Amniotic epithelial cell (primary cell): ENCODE measurements around the gene KCNJ10.
A peak's percentile ranks its signal among the peaks of the same experiment; 100 is the strongest.
"Not testable (repeated sequence)": the region's sequence is repeated elsewhere in the genome, so short reads cannot be mapped to it uniquely, and the experiment has no call there.

Experiments used
- DNase-seq: peaks from one replicate; pipeline ENCODE4 v3.0.0-alpha.2; 2010; ENCODE audit warnings: low read depth

KCNJ10 gene

DNA sequence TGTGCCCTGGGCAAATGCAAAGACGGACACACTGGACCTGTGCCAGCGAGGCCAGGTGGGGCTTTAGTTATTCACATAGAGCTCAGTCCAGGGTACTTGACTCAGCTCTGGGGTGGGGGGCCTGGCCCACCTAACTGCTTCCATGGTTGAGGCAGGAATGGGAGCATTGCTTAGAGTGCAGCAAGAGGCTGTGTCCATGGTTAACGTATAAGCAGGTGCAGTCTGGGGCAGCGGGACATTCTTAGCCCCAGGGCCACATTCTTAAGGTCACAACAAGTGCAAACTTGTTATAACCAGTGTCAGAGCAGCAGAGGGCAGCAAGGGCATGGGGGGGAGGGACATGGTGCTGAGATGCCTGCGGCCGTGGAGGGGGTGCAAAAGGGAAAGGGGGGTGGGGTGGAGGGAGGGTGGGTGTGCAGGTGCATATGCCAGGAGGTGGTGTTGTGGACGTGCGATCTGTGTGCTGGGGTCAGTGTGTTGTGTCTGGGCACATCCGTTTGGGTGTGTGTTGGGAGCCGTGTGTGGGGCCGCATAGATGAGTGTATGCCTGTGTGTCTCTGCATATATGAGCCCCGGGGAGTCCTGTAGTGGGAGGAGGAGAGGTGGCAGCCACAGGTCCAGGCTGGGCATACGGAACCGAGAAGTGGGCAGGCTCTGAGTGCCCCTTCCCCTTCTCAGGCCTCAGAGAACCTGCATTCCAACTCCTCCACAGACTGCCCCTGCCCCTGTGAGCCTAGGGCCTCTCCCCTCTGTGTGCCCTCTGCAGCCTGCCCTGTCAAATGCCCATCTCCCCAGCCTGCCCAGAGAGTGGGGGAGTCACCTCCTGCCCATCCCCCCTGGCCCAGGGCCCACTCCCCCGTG, 8.4 kb downstream of the KCNJ10 start:
- DNase-seq = no peak

GRCh38 chr1:160058087-160058486, 11.9 kb downstream of the KCNJ10 start:
- no peak for DNase-seq

- DNase-seq = no peak
These were observed 13.3 kb downstream of the KCNJ10 start for GRCh38 chr1:160056648-160057169.

DNA sequence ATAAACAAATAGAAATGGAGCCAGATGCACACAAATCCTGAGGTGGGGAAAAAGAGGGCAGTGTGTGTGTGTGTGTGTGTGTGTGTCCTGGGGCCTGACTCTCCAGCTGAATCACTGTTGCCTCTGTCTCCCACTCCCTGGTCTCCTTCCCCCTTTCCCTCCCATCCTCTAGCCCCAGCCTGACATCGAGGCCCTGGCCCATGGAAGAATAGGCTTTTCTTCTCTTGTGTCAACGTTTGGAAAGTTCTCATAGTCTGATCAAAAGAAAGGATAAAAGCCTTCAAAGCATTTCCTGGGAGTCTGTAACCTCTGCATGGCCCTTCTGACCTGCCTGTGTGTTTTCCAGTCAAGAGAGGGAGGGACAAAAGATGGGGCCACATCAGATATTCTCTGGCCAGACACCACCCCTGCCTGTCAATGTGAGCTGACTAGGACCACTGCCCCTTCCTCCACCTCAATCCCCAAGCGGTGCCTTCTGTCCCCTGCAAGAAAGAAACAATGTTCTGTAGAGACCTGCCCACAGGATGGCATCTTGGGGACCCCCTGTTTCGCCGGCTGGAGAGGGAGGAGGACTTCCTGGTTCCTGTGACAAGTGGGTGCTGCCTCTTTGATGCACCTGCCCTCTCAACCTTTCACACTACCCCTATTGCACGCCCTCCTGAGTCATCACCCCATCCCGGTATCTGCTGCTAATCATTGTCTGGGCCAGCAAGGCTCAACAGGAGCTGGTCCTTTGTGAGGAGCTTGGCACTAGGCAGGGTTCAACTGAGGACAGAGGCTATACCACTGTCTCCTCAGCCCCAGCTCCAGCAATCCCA, 16.2 kb downstream of the KCNJ10 start:
- DNase-seq = no peak

GRCh38 chr1:160052936-160053335, 17.0 kb downstream of the KCNJ10 start:
- no peak for DNase-seq

- no peak for DNase-seq
These were observed 19.3 kb downstream of the KCNJ10 start for GRCh38 chr1:160050619-160051018.

DNA sequence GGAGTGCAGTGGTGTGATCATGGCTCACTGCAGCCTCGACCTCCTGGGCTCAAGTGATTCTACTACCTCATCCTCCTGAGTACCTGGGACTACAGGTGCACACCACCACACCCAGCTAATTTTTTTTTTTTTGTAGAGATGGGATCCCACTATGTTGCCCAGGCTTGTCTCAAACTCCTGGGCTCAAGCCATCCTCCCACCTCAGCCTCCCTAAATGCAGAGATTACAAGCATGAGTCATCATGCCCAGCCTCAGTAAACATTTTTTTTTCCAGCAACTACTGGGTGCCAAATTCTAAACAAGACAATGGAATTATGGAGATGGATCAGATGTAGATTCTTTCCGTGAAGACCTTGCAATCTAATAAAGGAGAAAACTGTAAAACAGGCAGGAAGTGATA, 19.8 kb downstream of the KCNJ10 start:
- not testable (repeated sequence) for DNase-seq

DNA sequence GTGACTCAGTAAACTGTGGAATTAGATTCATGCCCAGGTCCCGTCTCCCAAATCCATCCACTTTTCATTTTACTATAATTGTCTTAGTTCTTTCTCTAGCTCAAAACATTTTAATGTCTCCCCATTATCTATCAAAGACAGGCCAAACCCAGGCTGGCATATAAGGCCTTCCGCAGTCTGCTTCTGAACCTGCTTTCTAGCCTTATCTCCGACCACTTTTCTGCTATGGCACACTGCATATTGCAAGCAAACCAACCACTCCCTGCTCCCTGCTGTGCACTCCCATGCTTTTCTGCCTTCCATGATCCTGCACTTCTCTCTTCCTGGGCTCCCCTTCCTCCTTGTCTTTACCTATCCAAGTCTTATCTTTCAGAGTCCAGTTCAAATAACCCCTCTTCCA, 20.9 kb downstream of the KCNJ10 start:
- no peak for DNase-seq

- DNase-seq = no peak
These were observed 21.6 kb downstream of the KCNJ10 start for GRCh38 chr1:160048335-160048734.

DNA sequence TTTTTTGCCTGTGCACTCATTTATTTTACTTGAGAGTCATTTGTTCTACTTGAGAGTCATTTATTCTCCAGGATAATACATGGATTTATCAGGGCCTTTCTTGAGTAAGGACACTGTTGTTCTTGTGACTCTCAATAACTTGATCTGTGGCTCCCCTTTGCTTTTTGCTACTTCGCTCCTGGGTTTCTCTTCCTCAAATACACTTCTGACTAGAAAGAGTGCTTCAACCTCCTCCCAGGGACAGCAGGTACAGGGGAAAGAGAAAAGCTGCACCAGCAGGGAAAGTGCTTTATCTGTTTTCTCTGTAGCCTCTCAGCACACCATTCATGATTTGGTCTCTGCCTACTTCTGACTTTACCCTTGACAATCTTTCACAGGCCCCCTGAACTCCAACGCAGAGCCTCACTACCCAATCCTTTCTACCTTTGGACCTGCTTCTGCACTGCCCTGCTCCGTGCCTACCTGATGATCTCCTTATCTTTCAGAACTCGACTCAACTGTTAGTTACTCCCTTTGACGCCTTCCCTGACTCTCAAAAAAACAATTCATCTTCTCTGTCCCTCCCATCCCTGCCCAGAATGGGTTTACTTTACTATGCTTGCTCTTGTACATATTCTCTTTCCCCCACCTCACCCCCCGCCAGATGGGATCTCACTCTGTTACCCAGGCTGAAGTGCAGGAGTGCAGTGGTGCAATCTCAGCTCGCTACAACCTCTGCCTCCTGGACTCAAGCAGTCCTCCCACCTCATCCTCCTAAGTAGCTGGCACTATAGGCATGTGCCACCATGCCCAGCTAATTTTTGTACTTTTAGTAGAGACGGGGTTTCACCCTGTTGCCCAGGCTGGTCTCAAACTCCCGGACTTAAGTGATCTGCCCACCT, 22.6 kb downstream of the KCNJ10 start:
- DNase-seq = no peak

DNA sequence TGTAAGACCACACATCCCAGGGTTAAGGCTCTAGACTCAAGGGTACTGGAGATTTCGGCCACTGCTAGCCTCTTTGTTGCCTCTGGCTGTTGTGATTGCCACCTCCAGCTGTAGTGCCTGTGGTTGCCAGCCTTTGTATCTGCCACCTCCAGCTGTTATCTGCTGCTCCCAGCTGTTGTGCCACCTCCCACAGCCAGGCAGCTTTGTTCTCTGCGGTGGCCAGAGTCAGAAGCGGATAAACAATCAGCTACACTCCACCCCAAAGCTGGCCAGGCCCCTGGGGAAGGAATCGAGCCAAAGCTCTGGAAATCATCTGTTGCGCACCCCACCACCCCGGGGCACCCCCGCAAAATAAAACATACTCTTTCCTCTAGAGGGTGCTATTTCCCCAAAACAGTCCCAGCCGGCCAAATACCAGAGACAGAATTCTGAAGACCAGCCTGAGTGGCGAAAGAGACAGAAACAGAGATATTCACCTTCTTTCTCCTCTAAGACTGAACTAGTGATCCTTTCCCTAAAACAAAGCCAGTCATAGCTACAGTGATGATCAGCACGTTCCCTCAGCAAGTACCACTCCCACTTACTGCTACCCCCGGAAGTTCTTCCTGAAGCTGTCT, 23.4 kb downstream of the KCNJ10 start:
- peak; percentile 43 for DNase-seq

DNA sequence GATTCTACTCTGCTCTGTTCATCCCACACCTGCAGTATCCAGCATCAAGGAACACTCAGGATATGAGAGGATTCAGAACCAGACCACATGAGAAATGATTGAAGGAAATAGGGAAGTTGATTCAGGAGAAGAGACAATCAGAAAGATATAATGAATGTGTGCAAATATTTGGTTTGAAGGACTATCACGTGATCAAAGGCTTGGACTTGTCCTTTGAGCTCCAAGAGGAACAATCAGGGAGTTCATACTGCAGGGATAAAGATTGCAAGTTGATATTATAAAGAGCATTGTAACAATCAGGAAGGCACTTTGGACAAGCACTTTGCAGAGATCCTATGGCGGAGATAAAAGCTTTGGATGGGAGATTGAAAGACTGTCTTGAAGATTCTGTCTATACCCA, 24.3 kb downstream of the KCNJ10 start:
- no peak for DNase-seq

DNA sequence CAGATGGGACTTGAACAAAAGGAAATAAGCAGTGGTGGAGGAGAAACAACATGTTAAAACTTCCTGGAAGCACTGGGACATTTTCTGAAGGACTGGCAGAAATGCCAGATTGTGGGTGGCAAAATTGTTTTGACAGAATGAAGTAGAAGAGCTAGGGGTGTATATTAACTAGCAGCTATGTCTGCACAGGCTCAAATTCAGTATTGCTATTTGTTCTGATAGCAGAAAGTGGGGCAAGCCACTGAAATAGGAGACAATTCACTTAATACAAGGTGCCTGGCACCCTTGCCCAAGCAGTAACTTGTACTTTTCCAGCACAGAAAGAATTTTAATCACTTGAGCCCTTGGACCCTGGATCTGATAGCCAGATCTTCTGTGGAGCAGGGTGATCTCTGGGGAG, 26.4 kb downstream of the KCNJ10 start:
- no peak for DNase-seq

DNA sequence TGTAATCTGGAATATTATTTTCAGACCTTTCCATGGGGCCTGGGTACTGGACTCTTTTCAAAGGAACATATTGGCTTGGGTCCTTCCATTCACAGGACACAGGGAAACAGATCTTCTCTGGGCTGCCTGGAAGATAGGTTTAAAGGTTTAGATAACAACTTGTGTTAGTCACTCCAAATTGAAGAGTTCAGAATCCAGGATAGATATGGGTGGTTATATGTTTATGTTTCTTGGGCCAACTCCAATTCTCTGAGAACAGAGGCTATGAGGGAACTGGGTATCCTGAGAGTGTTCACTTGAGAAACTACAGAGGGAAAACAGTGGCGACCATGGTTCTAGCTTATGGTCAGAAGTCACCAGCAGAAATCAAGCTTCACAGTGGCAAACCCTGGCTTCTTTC, 29.5 kb downstream of the KCNJ10 start:
- no peak for DNase-seq

DNA sequence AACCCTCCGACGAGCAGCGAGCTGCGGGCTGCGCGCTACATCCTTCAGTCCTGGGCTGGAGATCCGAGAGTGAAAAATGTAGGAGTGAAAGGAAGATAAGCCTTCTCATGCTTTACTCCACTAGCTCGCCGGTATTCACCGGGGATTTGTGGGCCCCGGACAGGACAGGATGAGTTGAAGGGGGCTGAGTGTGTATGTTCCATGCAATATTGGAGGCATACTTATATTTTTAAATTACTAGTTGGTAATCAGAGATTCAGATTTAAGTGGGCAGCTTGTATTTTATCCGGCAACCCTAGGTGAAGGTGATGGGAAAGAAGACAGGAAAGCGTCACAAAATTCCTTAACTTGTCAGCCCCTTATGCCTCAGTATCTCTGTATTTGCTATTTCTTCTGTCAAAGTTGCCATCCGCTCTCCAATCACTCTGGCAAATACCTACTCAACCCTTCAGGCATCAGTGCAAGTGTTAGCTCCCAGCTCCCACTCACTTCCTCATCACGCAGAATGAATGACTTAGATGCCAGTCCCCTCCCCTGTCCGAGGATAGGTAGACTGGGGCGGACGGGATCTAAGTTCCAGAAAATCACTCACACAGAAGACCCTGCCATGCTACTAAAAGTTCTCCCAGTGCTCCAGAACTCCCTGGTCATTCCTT, 37.7 kb downstream of the KCNJ10 start:
- peak; percentile 10 for DNase-seq

DNA sequence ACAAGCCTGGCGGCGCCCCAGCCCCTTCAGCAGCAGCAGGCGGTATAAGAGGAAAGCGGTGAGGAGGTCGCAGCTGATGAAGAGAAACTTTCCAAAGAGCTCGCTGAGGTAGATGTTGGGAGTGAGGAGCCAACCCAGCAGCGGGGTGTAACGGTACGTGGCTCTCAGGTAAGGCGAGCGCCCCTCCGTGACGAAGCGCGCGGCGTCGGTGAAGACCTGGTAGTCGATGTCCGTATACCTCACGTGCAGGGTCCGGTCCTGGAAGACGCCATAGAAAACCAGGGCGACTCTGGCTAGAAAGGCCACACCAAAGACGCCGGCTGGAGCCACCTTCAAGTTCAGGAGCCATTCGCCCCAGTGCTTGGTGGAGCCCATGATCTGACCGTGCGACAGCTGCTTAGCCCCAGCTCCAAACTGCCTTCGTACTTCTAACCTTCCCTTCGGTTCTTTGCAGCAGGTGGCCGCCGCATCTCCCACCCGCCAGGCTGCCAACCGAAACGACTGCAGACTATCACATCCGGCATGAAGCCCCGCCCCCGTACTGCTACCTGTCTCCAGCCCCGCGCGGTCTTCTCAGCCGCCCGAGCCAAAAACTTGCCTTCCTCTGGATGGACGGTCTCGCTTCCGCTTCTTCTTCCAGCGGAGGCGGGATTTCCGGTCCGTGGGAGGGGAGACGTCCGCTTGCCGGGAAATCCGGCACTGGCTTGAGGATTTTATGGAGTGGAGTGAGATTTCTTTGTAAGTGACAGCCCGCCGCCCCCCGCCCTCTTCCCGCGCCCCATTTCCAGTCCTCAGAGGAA, 38.4 kb downstream of the KCNJ10 start, which contains the start of gene PIGM:
TSS of gene PIGM (minus strand) at position 626 of the 800 bp plus-strand sequence. CDS start at position 375, 251 bp downstream.
- DNase-seq = peak; percentile 86

- no peak for DNase-seq
These were observed 39.1 kb downstream of the KCNJ10 start for GRCh38 chr1:160030657-160031364.

GRCh38 chr1:160028426-160028825, 41.5 kb downstream of the KCNJ10 start:
- DNase-seq = no peak

- no peak for DNase-seq
These were observed 44.6 kb downstream of the KCNJ10 start for GRCh38 chr1:160025314-160025713.
